ENCODE results near the gene HNF4A. TPM values are rescaled to one million over a fixed set of nuclear protein-coding genes. Genes with fewer than 3 reads are reported as not detected.

Gene HNF4A
- total RNA-seq, 2 donors from 2014 or later = 56.3 to 58.0 TPM

DNA sequence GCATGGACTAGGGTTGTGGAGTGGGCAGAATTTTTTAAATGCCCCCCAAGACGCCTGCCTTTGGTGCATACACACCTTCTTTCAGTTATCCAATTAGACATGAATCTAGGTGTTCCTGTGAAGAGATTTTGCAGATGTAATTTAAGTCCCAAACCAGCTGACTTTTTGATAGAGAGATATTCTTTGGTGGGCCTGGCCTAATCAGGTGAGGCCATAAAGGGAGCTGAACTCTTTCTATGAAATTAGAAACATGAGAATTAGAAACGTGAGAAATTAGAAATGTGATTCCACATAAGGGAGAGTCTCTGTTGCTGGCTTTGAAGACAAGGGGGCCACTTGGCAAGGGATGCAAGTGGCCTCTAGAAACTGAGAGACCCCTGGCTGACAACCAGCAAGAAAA is 83.8 kb downstream of the HNF4A start:
- TF ChIP-seq, protein P1, sequence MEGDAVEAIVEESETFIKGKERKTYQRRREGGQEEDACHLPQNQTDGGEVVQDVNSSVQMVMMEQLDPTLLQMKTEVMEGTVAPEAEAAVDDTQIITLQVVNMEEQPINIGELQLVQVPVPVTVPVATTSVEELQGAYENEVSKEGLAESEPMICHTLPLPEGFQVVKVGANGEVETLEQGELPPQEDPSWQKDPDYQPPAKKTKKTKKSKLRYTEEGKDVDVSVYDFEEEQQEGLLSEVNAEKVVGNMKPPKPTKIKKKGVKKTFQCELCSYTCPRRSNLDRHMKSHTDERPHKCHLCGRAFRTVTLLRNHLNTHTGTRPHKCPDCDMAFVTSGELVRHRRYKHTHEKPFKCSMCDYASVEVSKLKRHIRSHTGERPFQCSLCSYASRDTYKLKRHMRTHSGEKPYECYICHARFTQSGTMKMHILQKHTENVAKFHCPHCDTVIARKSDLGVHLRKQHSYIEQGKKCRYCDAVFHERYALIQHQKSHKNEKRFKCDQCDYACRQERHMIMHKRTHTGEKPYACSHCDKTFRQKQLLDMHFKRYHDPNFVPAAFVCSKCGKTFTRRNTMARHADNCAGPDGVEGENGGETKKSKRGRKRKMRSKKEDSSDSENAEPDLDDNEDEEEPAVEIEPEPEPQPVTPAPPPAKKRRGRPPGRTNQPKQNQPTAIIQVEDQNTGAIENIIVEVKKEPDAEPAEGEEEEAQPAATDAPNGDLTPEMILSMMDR (conservative IDR thresholded peaks at IDR 0.05) = no peak

DNA sequence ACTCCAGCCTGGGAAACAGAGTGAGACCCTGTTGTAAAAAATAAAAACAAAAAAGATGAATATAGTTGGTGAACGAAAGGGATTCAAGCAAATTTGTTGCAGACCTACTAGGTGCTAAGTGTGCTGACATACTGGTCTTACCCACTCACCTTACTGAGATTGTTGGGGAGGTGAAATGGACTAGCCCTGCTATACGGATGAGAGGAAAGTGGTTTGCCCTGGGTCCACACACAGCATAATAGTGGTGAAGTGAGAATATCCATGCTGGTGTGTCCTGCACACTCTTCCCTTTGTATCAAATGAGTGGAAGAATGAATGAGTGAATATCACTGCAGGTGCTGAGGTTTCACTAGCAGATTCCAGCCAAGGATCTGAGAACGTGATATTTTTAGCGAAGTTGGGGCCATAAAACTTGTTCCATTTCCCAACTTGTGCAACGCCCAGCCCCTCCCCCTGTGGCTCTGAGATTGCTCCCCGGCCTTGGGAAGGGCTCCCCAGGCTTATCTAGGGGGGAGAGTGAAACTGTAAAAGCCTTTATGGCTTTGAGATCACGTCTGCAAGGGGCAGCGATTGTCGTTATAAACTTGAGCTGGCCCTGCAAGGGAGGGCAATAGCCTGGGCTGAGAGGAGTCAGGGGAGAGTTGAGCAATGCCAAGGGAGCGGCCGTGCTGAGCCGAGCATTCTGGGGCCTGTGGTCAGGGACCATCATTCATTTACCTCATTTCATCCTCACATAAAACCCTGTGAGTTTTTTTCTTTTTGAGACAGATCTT is 87.0 kb downstream of the HNF4A start:
- peaks cover 5% of the 10 kb centered on the region for H3K9me3 Mint-ChIP-seq
- peaks cover 13% of the 10 kb centered on the region for H3K4me1 Mint-ChIP-seq
- Histone ChIP-seq H3K4me3 (ENCODE audit: low read length) (no peak overlapping the region), H3K4me1 (ENCODE audit: control insufficient read depth, insufficient read depth, low read length) (peaks cover 3% of the 10 kb centered on the region), H3K9me3 (ENCODE audit: control insufficient read depth, low read length) (peaks cover 4% of the 10 kb centered on the region), H3K36me3 (ENCODE audit: control insufficient read depth, insufficient read depth, low read length) (no peaks in the 10 kb centered on the region), H3K27ac (ENCODE audit: low read depth, low read length) (no peak overlapping the region), H3K9ac (ENCODE audit: extremely low read depth, low read length, poor library complexity, severe bottlenecking) (no peak overlapping the region), H3K27me3 (ENCODE audit: control insufficient read depth, insufficient read depth, low read length, poor library complexity, severe bottlenecking) (no peaks in the 10 kb centered on the region)
- H3K36me3 Mint-ChIP-seq (ENCODE audit: low read depth) = no peaks in the 10 kb centered on the region
- no peak overlapping the region for H3K4me3 Mint-ChIP-seq
- WGBS, 2 experiments (ENCODE audit: insufficient coverage in 1 of 2, insufficient read length in 1 of 2) = 89 to 90% methylated on average over 8 to 12 of the region's 12 CpGs
- no peak for DNase-seq
- no peak overlapping the region for H3K27ac Mint-ChIP-seq
- no peaks in the 10 kb centered on the region for H3K27me3 Mint-ChIP-seq (ENCODE audit: insufficient read depth)
- TF ChIP-seq, protein P1 (conservative IDR thresholded peaks at IDR 0.05) = no peak

More for the DNA sequence above, 83.8 kb downstream of the HNF4A start:
- Mint-ChIP-seq H3K27me3 (ENCODE audit: insufficient read depth) (no peaks in the 10 kb centered on the region), H3K4me3 (no peak overlapping the region), H3K4me1 (peaks cover 9% of the 10 kb centered on the region), H3K36me3 (ENCODE audit: low read depth) (no peaks in the 10 kb centered on the region), H3K27ac (no peak overlapping the region), H3K9me3 (peaks cover 5% of the 10 kb centered on the region)
- Histone ChIP-seq H3K4me1 (ENCODE audit: control insufficient read depth, insufficient read depth, low read length) (peaks cover 3% of the 10 kb centered on the region), H3K9me3 (ENCODE audit: control insufficient read depth, low read length) (no peaks in the 10 kb centered on the region), H3K9ac (ENCODE audit: extremely low read depth, low read length, poor library complexity, severe bottlenecking) (no peak overlapping the region), H3K27me3 (ENCODE audit: control insufficient read depth, insufficient read depth, low read length, poor library complexity, severe bottlenecking) (no peaks in the 10 kb centered on the region), H3K36me3 (ENCODE audit: control insufficient read depth, insufficient read depth, low read length) (no peaks in the 10 kb centered on the region), H3K4me3 (ENCODE audit: low read length) (no peak overlapping the region), H3K27ac (ENCODE audit: low read depth, low read length) (no peak overlapping the region)
- no peak for DNase-seq
- WGBS, 2 experiments (ENCODE audit: insufficient coverage in 1 of 2, insufficient read length in 1 of 2) = 50 to 66% methylated on average over 1 to 2 of the region's 2 CpGs

DNA sequence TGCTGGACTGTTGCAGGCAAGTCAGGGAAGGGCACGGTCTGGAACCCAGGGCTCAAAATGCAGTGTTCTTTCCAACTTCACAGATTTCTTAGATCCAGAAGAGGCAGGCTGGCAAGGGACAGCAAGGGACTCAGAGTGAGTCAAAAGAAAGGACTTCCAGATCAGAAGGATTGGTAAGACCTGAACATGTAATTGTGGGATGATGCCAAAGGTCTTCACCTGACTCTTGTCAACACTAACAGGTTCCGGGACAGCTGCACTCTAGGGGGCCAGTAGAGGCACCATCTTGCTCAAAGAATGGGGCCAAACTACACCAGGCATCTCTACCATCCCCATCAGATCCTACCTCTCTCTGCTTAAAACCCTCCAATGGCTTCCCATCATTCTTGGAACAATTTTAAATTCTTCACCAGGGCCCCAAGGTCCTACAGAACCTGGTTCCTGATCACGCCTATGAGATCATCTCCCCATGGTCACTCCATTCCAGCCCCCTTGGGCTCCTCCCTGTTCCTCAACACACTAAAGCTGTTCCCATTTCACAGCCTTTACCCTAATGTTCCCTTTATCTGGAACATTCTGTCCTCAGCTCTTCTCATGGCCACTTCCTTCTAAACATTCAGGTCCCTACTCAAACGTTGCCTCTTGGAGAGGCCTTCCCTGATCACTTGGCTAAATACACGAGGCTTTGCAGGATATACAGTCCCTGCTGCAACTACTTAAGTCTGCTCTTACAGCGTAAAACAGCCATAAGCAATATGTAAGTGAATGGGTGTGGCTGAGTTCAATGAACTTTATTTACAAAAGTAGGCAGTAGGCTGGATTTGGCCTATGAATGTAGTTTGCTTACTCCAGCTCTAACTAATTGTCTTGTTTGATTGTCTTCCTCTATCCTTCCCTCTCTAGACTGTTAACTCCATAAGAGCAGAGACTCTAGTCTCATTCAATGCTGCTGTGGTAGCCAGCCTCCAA is 90.5 kb downstream of the HNF4A start:
- H3K9me3 Mint-ChIP-seq = peaks cover 5% of the 10 kb centered on the region
- no peaks in the 10 kb centered on the region for H3K36me3 ChIP-seq (ENCODE audit: control insufficient read depth, insufficient read depth, low read length)
- H3K9ac ChIP-seq (ENCODE audit: extremely low read depth, low read length, poor library complexity, severe bottlenecking) = no peak overlapping the region
- H3K27me3 Mint-ChIP-seq (ENCODE audit: insufficient read depth) = no peaks in the 10 kb centered on the region
- H3K4me1 ChIP-seq (ENCODE audit: control insufficient read depth, insufficient read depth, low read length) = peaks cover 7% of the 10 kb centered on the region
- H3K4me1 Mint-ChIP-seq = peaks cover 26% of the 10 kb centered on the region
- peak overlapping the region; percentile 35 for H3K27ac Mint-ChIP-seq
- H3K27me3 ChIP-seq (ENCODE audit: control insufficient read depth, insufficient read depth, low read length, poor library complexity, severe bottlenecking) = no peaks in the 10 kb centered on the region
- H3K27ac ChIP-seq (ENCODE audit: low read depth, low read length) = no peak overlapping the region
- WGBS, 2 experiments (ENCODE audit: insufficient coverage in 1 of 2, insufficient read length in 1 of 2) = 90 to 96% methylated on average over 5 to 6 of the region's 6 CpGs
- no peak for DNase-seq
- TF ChIP-seq, protein P1 (conservative IDR thresholded peaks at IDR 0.05) = no peak
- no peaks in the 10 kb centered on the region for H3K36me3 Mint-ChIP-seq (ENCODE audit: low read depth)
- no peak overlapping the region for H3K4me3 Mint-ChIP-seq
- peaks cover 4% of the 10 kb centered on the region for H3K9me3 ChIP-seq (ENCODE audit: control insufficient read depth, low read length)
- no peak overlapping the region for H3K4me3 ChIP-seq (ENCODE audit: low read length)
